Ovary (tissue), 3 donors: ENCODE results near the gene LSM12.

Experiments
- EP300 ChIP-seq: sonication (generic); formaldehyde crosslinking; IDR thresholded peaks from one replicate; pipeline ENCODE4 v1.6.1; 2017; ENCODE audit warnings: antibody characterized with exemption
- POLR2A ChIP-seq: fragments of 450-650 bp; IDR thresholded peaks from one replicate; pipeline ENCODE4 v1.6.1; 2017; ENCODE audit warnings: antibody characterized with exemption, mild to moderate bottlenecking, moderate library complexity
- TF ChIP-seq, protein P1 (sequence below), 3 donors: fragments of 450-650 bp in 2 of 3; fragments of 200-600 bp in 1 of 3; IDR thresholded peaks; one replicate each; pipeline versions ENCODE4 v1.5.1 to v1.8.0; 2016 to 2022; ENCODE audit warnings: antibody characterized with exemption in 3 of 3, mild to moderate bottlenecking in 1 of 3
- donor health status: DM: no; HTN: no; CAD: no.

DNA sequence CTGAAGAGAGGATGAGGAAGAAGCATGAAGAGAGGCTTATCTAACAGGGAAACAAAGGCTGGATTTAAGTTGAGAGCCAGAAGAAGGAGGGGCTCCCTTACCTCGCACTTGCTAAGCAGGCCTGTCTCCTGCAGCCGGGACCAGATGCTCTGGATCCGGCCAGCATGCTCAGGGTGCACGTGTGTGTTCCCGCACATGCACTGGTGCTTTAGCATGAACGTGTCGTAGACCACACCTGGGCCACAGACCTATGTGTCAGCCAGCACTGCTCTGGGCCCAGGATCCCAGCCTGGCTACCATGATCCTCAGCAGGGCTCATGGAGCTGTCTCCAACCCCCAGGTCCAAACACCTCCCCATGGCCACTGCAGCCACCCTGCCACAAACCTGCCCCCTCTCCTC is 18.4 kb upstream of the LSM12 start:
- TF ChIP-seq EP300: no peak
- TF ChIP-seq, protein P1, sequence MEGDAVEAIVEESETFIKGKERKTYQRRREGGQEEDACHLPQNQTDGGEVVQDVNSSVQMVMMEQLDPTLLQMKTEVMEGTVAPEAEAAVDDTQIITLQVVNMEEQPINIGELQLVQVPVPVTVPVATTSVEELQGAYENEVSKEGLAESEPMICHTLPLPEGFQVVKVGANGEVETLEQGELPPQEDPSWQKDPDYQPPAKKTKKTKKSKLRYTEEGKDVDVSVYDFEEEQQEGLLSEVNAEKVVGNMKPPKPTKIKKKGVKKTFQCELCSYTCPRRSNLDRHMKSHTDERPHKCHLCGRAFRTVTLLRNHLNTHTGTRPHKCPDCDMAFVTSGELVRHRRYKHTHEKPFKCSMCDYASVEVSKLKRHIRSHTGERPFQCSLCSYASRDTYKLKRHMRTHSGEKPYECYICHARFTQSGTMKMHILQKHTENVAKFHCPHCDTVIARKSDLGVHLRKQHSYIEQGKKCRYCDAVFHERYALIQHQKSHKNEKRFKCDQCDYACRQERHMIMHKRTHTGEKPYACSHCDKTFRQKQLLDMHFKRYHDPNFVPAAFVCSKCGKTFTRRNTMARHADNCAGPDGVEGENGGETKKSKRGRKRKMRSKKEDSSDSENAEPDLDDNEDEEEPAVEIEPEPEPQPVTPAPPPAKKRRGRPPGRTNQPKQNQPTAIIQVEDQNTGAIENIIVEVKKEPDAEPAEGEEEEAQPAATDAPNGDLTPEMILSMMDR (IDR thresholded peaks at IDR 0.05): no peak
- no peak for TF ChIP-seq POLR2A
